Endothelial cell of umbilical vein (primary cell): ENCODE measurements around the gene FHIT. TPM values are rescaled to one million over a fixed set of nuclear protein-coding genes. Genes with fewer than 3 reads are reported as not detected.

Source experiments
- BruUV-seq: library from RNA; stranded (reverse); fragments of 400-500 nt; replicated peaks from 2 replicates; lab custom pipeline; 2021; lab: Mats Ljungman, UMichigan
- CTCF ChIA-PET: fragments of 300-600, 350-600 bp; sonication (Branson Sonifier 250); formaldehyde crosslinking; loops from one replicate; lab custom pipeline; 2021; ENCODE audit warnings: antibody characterized with exemption, inconsistent platforms; lab: Charles Lee
- POLR2A ChIA-PET: fragments of 300-600, 350-600 bp; sonication (Branson Sonifier 250); formaldehyde crosslinking; loops from one replicate; lab custom pipeline; 2021; ENCODE audit warnings: antibody characterized with exemption, inconsistent platforms; lab: Charles Lee
- DNase-seq: peaks from one replicate; pipeline ENCODE4 v3.0.0-alpha.2; 2011; ENCODE audit warnings: low read depth, low spot score
- FAIRE-seq: peaks from 2 replicates; lab custom pipeline; 2011; peaks lifted over from hg19 to GRCh38; lab: Jason Lieb, UNC
- H2AFZ ChIP-seq: 2 replicates; pipeline ENCODE4 v1.6.0; 2012; ENCODE audit warnings: low read depth, low read length, control low read depth, inconsistent platforms
- H3K27ac ChIP-seq: 2 replicates; pipeline ENCODE4 v1.5.1; 2011; ENCODE audit warnings: low read depth, mild to moderate bottlenecking, control low read depth, low read length, moderate library complexity; ENCODE audit not compliant: insufficient read depth
- H3K27me3 ChIP-seq, 2 experiments: 2 replicates each; pipeline versions ENCODE4 v1.6.0 to v1.6.1; 2011; ENCODE audit warnings: low read length in 2 of 2, mixed read lengths in 1 of 2; ENCODE audit not compliant: control insufficient read depth in 2 of 2, insufficient read depth in 2 of 2
- H3K36me3 ChIP-seq, 2 experiments: 2 replicates in 1 of 2; 3 replicates in 1 of 2; pipeline ENCODE4 v1.5.1; 2011; ENCODE audit warnings: low read length in 2 of 2, mild to moderate bottlenecking in 1 of 2, moderate library complexity in 1 of 2; ENCODE audit not compliant: control insufficient read depth in 2 of 2, insufficient read depth in 2 of 2; ENCODE audit errors: extremely low read depth in 1 of 2
- H3K4me1 ChIP-seq: 3 replicates; pipeline ENCODE4 v1.5.1; 2011; ENCODE audit warnings: mild to moderate bottlenecking, low read length; ENCODE audit not compliant: control insufficient read depth, insufficient read depth; ENCODE audit errors: extremely low read depth
- H3K4me2 ChIP-seq: 2 replicates; pipeline ENCODE4 v1.6.1; 2011; ENCODE audit warnings: low read length, control low read depth, mixed read lengths; ENCODE audit not compliant: insufficient read depth
- H3K4me3 ChIP-seq, 3 experiments: fragments of 200-600 bp in 1 of 3; sonication (generic), shearing (Covaris generic) in 1 of 3; replicated peaks in 1 of 3; 2 replicates each; pipeline ENCODE4 v1.5.1; 2011 to 2016; ENCODE audit warnings: control low read depth in 3 of 3, low read length in 3 of 3, mild to moderate bottlenecking in 2 of 3, inconsistent platforms in 1 of 3, low read depth in 1 of 3, moderate library complexity in 1 of 3; ENCODE audit not compliant: insufficient read depth in 1 of 3
- H3K79me2 ChIP-seq: 2 replicates; pipeline ENCODE4 v1.6.0; 2012; ENCODE audit warnings: low read length, inconsistent platforms; ENCODE audit not compliant: control insufficient read depth, insufficient read depth
- H3K9ac ChIP-seq: replicated peaks from 2 replicates; pipeline ENCODE3; 2011; ENCODE audit warnings: low read length, control low read depth; ENCODE audit not compliant: insufficient read depth; ENCODE audit errors: extremely low read depth
- H3K9me1 ChIP-seq: replicated peaks from 3 replicates; pipeline ENCODE4 v1.6.0; 2011; ENCODE audit warnings: mild to moderate bottlenecking, low read length; ENCODE audit not compliant: control insufficient read depth, insufficient read depth; ENCODE audit errors: extremely low read depth
- H3K9me3 ChIP-seq: replicated peaks from 2 replicates; pipeline ENCODE4 v1.5.1; 2012; ENCODE audit warnings: low read length, inconsistent platforms; ENCODE audit not compliant: control insufficient read depth, insufficient read depth
- H4K20me1 ChIP-seq: replicated peaks from 2 replicates; pipeline ENCODE3; 2011; ENCODE audit warnings: mild to moderate bottlenecking, low read length; ENCODE audit not compliant: control insufficient read depth, insufficient read depth; ENCODE audit errors: extremely low read depth
- MAX ChIP-seq: IDR thresholded peaks from 2 replicates; pipeline ENCODE4 v1.6.1; 2011; ENCODE audit not compliant: insufficient read depth, insufficient read length
- dilution Hi-C: fragments of 300-500 bp; cut with MboI; formaldehyde crosslinking; loops from one replicate; pipeline ENCODE4 v1.15.0; 2019; ENCODE audit warnings: low sequenced_read_pairs; ENCODE audit not compliant: extremely low pct_ligation_motif_present
- intact Hi-C: fragments of 100-400 bp; cut with micrococcal nuclease; formaldehyde crosslinking; loops from one replicate; pipeline ENCODE4 v1.10.0; 2022
- polyA plus RNA-seq, 4 experiments: library from polyadenylated mRNA; depleted of rRNA in 3 of 4; stranded (reverse) in 3 of 4; unstranded in 1 of 4; fragments of >200 nt; gene quantifications; 2 replicates each; pipeline versions ENCODE4 v1.2.1 to v1.2.3, GENCODE V29; 2011 to 2012; ENCODE audit warnings: missing spikeins in 1 of 4
- total RNA-seq: library from RNA; stranded (reverse); gene quantifications from 2 replicates; pipeline ENCODE4 v1.2.3, GENCODE V29; 2021
- TF ChIP-seq, protein P1 (sequence below), 2 donors: IDR thresholded peaks; 1 replicate in 1 of 2; 2 replicates in 1 of 2; pipeline ENCODE4 v1.5.1; 2011; ENCODE audit warnings: low read length in 2 of 2, mild to moderate bottlenecking in 2 of 2, moderate library complexity in 2 of 2, control low read depth in 1 of 2, inconsistent platforms in 1 of 2, low read depth in 1 of 2; ENCODE audit not compliant: insufficient read depth in 1 of 2; ENCODE audit errors: extremely low read depth in 1 of 2

Gene FHIT
- total and polyA plus RNA-seq, 2 donors (not counting 3 experiments of a cell fraction or from before 2014, with no cell fraction given) = 0.47 to 2.2 TPM

DNA sequence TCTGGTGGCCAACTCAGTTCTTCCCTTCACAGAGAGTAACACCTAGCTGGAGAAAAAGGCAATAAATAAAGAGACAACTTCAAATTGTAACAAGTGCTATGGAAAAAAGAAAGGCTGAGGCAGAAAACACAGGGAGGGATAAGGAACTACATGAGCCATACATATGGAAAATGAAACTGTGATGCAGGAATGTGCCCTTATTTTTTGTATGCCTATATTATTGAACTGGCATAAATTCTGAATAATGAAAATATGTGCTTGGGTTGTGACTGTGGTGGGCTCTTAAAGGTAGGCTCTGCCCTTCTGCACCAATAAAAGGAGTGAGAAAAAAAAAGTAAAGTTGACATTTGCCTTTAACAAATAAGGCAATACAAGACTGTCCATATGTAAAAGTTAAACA is 19.6 kb downstream of the FHIT start:
- dilution Hi-C loops = no loop called here
- ChIA-PET POLR2A (no interaction called here), CTCF (no interaction called here)
- H3K4me2 ChIP-seq = no peak overlapping the region
- H3K9ac ChIP-seq = no peak overlapping the region
- FAIRE-seq = no peak
- H3K4me3 ChIP-seq = no peak overlapping the region
- no peak overlapping the region for H2AFZ ChIP-seq
- H3K79me2 ChIP-seq = no peaks in the 10 kb centered on the region
- H3K4me1 ChIP-seq = no peaks in the 10 kb centered on the region
- H3K36me3 ChIP-seq = no peaks in the 10 kb centered on the region
- intact Hi-C loops = no loop called here
- H3K9me1 ChIP-seq = no peaks in the 10 kb centered on the region
- no peaks in the 10 kb centered on the region for H4K20me1 ChIP-seq
- no peak overlapping the region for H3K27ac ChIP-seq
- TF ChIP-seq MAX = no peak
- TF ChIP-seq, protein P1, sequence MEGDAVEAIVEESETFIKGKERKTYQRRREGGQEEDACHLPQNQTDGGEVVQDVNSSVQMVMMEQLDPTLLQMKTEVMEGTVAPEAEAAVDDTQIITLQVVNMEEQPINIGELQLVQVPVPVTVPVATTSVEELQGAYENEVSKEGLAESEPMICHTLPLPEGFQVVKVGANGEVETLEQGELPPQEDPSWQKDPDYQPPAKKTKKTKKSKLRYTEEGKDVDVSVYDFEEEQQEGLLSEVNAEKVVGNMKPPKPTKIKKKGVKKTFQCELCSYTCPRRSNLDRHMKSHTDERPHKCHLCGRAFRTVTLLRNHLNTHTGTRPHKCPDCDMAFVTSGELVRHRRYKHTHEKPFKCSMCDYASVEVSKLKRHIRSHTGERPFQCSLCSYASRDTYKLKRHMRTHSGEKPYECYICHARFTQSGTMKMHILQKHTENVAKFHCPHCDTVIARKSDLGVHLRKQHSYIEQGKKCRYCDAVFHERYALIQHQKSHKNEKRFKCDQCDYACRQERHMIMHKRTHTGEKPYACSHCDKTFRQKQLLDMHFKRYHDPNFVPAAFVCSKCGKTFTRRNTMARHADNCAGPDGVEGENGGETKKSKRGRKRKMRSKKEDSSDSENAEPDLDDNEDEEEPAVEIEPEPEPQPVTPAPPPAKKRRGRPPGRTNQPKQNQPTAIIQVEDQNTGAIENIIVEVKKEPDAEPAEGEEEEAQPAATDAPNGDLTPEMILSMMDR (IDR thresholded peaks at IDR 0.05; ENCODE audit: extremely low read depth in 1 of 2, insufficient read depth in 1 of 2, low read depth in 1 of 2, low read length in 2 of 2) = no peak
- BruUV-seq = no TSS peak
- H3K27me3 ChIP-seq = no peaks in the 10 kb centered on the region
- no peaks in the 10 kb centered on the region for H3K9me3 ChIP-seq
- no peak for DNase-seq

GRCh38 chr3:61227799-61228198 is 23.5 kb downstream of the FHIT start:
- ChIA-PET POLR2A (no interaction called here), CTCF (no interaction called here)
- H3K27ac ChIP-seq = no peak overlapping the region
- DNase-seq = no peak
- H3K9ac ChIP-seq = no peak overlapping the region
- no peaks in the 10 kb centered on the region for H3K36me3 ChIP-seq
- H3K4me3 ChIP-seq = no peak overlapping the region
- intact Hi-C loops (no loop called here), dilution Hi-C loops (no loop called here)
- no peak overlapping the region for H2AFZ ChIP-seq
- H3K9me3 ChIP-seq = no peaks in the 10 kb centered on the region
- no peaks in the 10 kb centered on the region for H3K9me1 ChIP-seq
- no peak for FAIRE-seq
- H3K4me2 ChIP-seq = no peak overlapping the region
- TF ChIP-seq, protein P1 (IDR thresholded peaks at IDR 0.05; ENCODE audit: extremely low read depth in 1 of 2, insufficient read depth in 1 of 2, low read depth in 1 of 2, low read length in 2 of 2) = no peak
- no peaks in the 10 kb centered on the region for H3K4me1 ChIP-seq
- H4K20me1 ChIP-seq = no peaks in the 10 kb centered on the region
- BruUV-seq = no TSS peak
- no peaks in the 10 kb centered on the region for H3K79me2 ChIP-seq
- H3K27me3 ChIP-seq = no peaks in the 10 kb centered on the region
